ENCODE measurements around the gene HDAC1. TPM values are rescaled to one million over a fixed set of nuclear protein-coding genes. Genes with fewer than 3 reads are reported as not detected.

The HDAC1 gene
- total and polyA plus RNA-seq, 2 experiments from 2014 or later: 53.8 to 58.5 TPM

DNA sequence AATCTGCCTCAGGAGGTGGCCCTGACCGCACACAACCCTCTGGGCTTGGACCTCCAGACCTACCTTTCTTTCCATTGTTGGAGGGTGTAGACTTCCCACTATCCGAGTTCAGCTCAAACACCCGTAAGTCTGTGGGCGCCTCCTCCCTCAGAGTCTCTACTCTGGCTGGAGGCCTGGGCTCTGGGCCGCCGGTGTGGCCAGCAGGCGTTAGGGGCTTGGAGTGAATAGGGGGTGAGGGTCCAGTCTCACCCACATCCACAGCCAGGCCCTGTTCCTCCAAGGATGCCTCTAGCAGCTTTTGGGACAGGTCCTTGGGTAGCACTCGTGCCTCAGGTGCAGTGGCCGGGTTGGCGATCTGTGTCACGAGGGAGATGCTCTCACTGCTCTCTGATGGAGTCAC is 84.3 kb downstream of the HDAC1 start:
- no peak for TF ChIP-seq EZH2phosphoT487 (IDR thresholded peaks at IDR 0.05; ENCODE audit: insufficient read depth, low read depth)
- no peak overlapping the region for H3K4me2 ChIP-seq (ENCODE audit: unreplicated experiment)
- no peak for DNase-seq
- no peak overlapping the region for H2AFZ ChIP-seq
- no peaks in the 10 kb centered on the region for H3K4me1 ChIP-seq (ENCODE audit: insufficient read depth)
- H3K9me2 ChIP-seq (ENCODE audit: insufficient read depth): no peaks in the 10 kb centered on the region
- no peaks in the 10 kb centered on the region for H3K9me3 ChIP-seq (ENCODE audit: low read depth)
- H3K9ac ChIP-seq: no peak overlapping the region
- no peaks in the 10 kb centered on the region for H4K20me1 ChIP-seq (ENCODE audit: insufficient read depth)
- H3K27ac ChIP-seq: no peak overlapping the region
- no peaks in the 10 kb centered on the region for H3F3A ChIP-seq (ENCODE audit: insufficient read depth)
- 94 to 96% methylated on average over 11 of the region's 11 CpGs for WGBS, 2 experiments (ENCODE audit: low coverage in 1 of 2, low lambda C conversion rate in 2 of 2, missing lambda C conversion rate in 2 of 2)
- no peak overlapping the region for H3K4me3 ChIP-seq
- no peaks in the 10 kb centered on the region for H3K79me2 ChIP-seq (ENCODE audit: insufficient read depth)
- H3K27me3 ChIP-seq (replicated peaks; ENCODE audit: insufficient read depth): no peaks in the 10 kb centered on the region
- in situ Hi-C loops (cut with MboI): no loop called here
- H3K36me3 ChIP-seq (ENCODE audit: low read depth): peaks cover 41% of the 10 kb centered on the region; the same call in 1 of the 2 replicates

DNA sequence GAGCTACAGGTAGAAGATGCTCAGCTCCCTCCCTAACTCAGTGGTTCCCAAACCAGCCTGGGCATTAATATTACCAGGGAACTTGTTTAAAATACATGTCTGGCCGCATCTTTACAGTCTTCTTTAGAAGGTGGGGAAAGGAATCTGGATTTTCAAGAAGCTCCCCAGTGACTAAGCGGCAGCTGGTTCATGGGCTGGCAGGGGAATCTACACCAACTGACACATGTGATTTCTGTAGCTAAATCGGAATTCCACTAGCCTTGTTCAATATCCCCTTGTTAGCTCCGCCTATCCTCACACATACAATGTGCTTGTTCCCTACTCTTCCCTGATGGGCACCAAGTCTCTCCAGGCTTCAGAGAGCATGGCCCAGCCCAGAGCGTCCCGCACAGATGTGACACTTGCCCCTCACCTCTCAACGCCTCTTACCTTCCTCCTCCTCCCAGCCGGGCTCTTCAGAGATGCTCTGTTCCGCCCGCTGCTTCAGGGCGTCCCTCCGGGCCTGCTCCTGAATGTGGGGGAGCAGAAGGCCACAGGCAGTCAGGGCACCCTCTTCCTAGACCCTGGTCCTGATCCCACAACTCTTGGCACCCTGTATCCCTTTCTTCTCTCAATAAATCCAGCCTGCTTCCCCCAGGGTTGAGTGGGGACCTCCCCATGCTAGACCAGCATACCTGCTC is 85.8 kb downstream of the HDAC1 start:
- H3K9me3 ChIP-seq (ENCODE audit: low read depth): no peaks in the 10 kb centered on the region
- H3K36me3 ChIP-seq (ENCODE audit: low read depth): peaks cover 55% of the 10 kb centered on the region; the same call in 1 of the 2 replicates
- H3K27ac ChIP-seq: no peak overlapping the region
- no peak for DNase-seq
- H3F3A ChIP-seq (ENCODE audit: insufficient read depth): no peaks in the 10 kb centered on the region
- H3K4me3 ChIP-seq: no peak overlapping the region
- no peak overlapping the region for H3K9ac ChIP-seq
- no peaks in the 10 kb centered on the region for H3K9me2 ChIP-seq (ENCODE audit: insufficient read depth)
- no peaks in the 10 kb centered on the region for H3K27me3 ChIP-seq (replicated peaks; ENCODE audit: insufficient read depth)
- in situ Hi-C loops (cut with MboI): no loop called here
- H4K20me1 ChIP-seq (ENCODE audit: insufficient read depth): no peaks in the 10 kb centered on the region
- no peaks in the 10 kb centered on the region for H3K4me1 ChIP-seq (ENCODE audit: insufficient read depth)
- no peak for TF ChIP-seq EZH2phosphoT487 (IDR thresholded peaks at IDR 0.05; ENCODE audit: insufficient read depth, low read depth)
- TF ChIP-seq EZH2 (IDR thresholded peaks at IDR 0.05; ENCODE audit: insufficient read depth, poor library complexity, severe bottlenecking): no peak
- H3K79me2 ChIP-seq (ENCODE audit: insufficient read depth): no peaks in the 10 kb centered on the region
- 84 to 86% methylated on average over 12 of the region's 12 CpGs for WGBS, 2 experiments (ENCODE audit: low coverage in 1 of 2, low lambda C conversion rate in 2 of 2, missing lambda C conversion rate in 2 of 2)
- no peak overlapping the region for H2AFZ ChIP-seq
- H3K4me2 ChIP-seq (ENCODE audit: unreplicated experiment): no peak overlapping the region

DNA sequence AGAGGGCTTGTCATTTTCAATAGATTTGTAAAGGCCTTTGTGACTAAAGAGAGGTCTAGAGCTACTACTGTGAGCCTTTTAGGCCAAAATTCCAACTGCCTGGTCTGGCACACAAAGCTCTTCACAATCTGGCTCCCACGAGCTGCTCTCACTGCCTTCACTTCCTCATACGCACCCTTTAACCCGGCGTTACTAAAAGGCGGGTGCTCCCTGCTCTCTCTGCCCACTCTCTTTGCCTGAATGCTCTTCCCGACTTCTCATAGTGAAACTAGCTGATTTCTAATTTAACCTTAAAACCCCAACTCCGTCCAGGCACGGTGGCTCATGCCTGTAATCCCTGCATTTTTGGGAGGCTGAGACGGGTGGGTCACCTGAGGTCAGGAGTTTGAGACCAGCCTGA is 88.2 kb downstream of the HDAC1 start:
- no peak overlapping the region for H3K9ac ChIP-seq
- TF ChIP-seq EZH2 (IDR thresholded peaks at IDR 0.05; ENCODE audit: insufficient read depth, poor library complexity, severe bottlenecking): no peak
- TF ChIP-seq EZH2phosphoT487 (IDR thresholded peaks at IDR 0.05; ENCODE audit: insufficient read depth, low read depth): no peak
- H3K36me3 ChIP-seq (ENCODE audit: low read depth): peaks cover 64% of the 10 kb centered on the region
- H3F3A ChIP-seq (ENCODE audit: insufficient read depth): no peaks in the 10 kb centered on the region
- in situ Hi-C loops (cut with MboI): no loop called here
- no peaks in the 10 kb centered on the region for H4K20me1 ChIP-seq (ENCODE audit: insufficient read depth)
- H3K27ac ChIP-seq: no peak overlapping the region
- DNase-seq: no peak
- no peak overlapping the region for H2AFZ ChIP-seq
- no peaks in the 10 kb centered on the region for H3K27me3 ChIP-seq (replicated peaks; ENCODE audit: insufficient read depth)
- no peak overlapping the region for H3K4me3 ChIP-seq
- no peaks in the 10 kb centered on the region for H3K9me2 ChIP-seq (ENCODE audit: insufficient read depth)
- no peaks in the 10 kb centered on the region for H3K9me3 ChIP-seq (ENCODE audit: low read depth)
- WGBS, 2 experiments (ENCODE audit: low coverage in 1 of 2, low lambda C conversion rate in 2 of 2, missing lambda C conversion rate in 2 of 2): 95 to 96% methylated on average over 9 of the region's 9 CpGs
- H3K4me1 ChIP-seq (ENCODE audit: insufficient read depth): no peaks in the 10 kb centered on the region
- no peak overlapping the region for H3K4me2 ChIP-seq (ENCODE audit: unreplicated experiment)
- no peaks in the 10 kb centered on the region for H3K79me2 ChIP-seq (ENCODE audit: insufficient read depth)

Small RNA genes lying within 50 kb of the gene (small RNA-seq; reads per million reads assigned to genes)
- gene RF00017 (ENCODE audit: low read depth, low replicate concordance) (not detected), gene RF00019 (ENCODE audit: low read depth, low replicate concordance) (not detected)

Other genes with a start within 250 kb of the HDAC1 start
- 5.7 and 6.8 TPM in 2 replicates for gene TMEM39B, start 219.1 kb upstream of the HDAC1 start, total RNA-seq (2014; rRNA removed; shearing (Covaris generic))
- gene TMEM39B, start 219.1 kb upstream of the HDAC1 start, polyA plus RNA-seq (2016; fragmentation: Nextera tagmentation; extraction: Ambion mirVana): 21.4 and 24.1 TPM in 2 replicates
- 52.9 and 56.0 TPM in 2 replicates for gene KPNA6, start 184.0 kb upstream of the HDAC1 start, total RNA-seq (2014; rRNA removed; shearing (Covaris generic))
- gene KPNA6, start 184.0 kb upstream of the HDAC1 start, polyA plus RNA-seq (2016; fragmentation: Nextera tagmentation; extraction: Ambion mirVana): 38.3 and 39.9 TPM in 2 replicates
- 92.1 and 99.9 TPM in 2 replicates for gene TXLNA, start 112.4 kb upstream of the HDAC1 start, total RNA-seq (2014; rRNA removed; shearing (Covaris generic))
- 77.5 and 77.6 TPM in 2 replicates for gene TXLNA, start 112.4 kb upstream of the HDAC1 start, polyA plus RNA-seq (2016; fragmentation: Nextera tagmentation; extraction: Ambion mirVana)
- gene CCDC28B, start 91.5 kb upstream of the HDAC1 start, total RNA-seq (2014; rRNA removed; shearing (Covaris generic)): 10.4 and 17.7 TPM in 2 replicates
- 19.7 TPM in 2 replicates for gene CCDC28B, start 91.5 kb upstream of the HDAC1 start, polyA plus RNA-seq (2016; fragmentation: Nextera tagmentation; extraction: Ambion mirVana)
- 0.97 and 1.4 TPM in 2 replicates for gene IQCC, start 86.4 kb upstream of the HDAC1 start, total RNA-seq (2014; rRNA removed; shearing (Covaris generic))
- gene IQCC, start 86.4 kb upstream of the HDAC1 start, polyA plus RNA-seq (2016; fragmentation: Nextera tagmentation; extraction: Ambion mirVana): 1.7 and 2.2 TPM in 2 replicates
- gene DCDC2B, start 83.0 kb upstream of the HDAC1 start, total RNA-seq (2014; rRNA removed; shearing (Covaris generic)): not detected in 2 replicates
- gene DCDC2B, start 83.0 kb upstream of the HDAC1 start, polyA plus RNA-seq (2016; fragmentation: Nextera tagmentation; extraction: Ambion mirVana): 0.21 and 0.25 TPM in 2 replicates
- gene TMEM234, start 69.7 kb upstream of the HDAC1 start, total RNA-seq (2014; rRNA removed; shearing (Covaris generic)): 12.5 and 23.5 TPM in 2 replicates
- gene TMEM234, start 69.7 kb upstream of the HDAC1 start, polyA plus RNA-seq (2016; fragmentation: Nextera tagmentation; extraction: Ambion mirVana): 25.6 and 26.1 TPM in 2 replicates
- gene EIF3I, start 69.7 kb upstream of the HDAC1 start, total RNA-seq (2014; rRNA removed; shearing (Covaris generic)): 266 and 286 TPM in 2 replicates
- 259 and 265 TPM in 2 replicates for gene EIF3I, start 69.7 kb upstream of the HDAC1 start, polyA plus RNA-seq (2016; fragmentation: Nextera tagmentation; extraction: Ambion mirVana)
- 3.0 and 4.2 TPM in 2 replicates for gene FAM167B, start 44.9 kb upstream of the HDAC1 start, total RNA-seq (2014; rRNA removed; shearing (Covaris generic))
- gene FAM167B, start 44.9 kb upstream of the HDAC1 start, polyA plus RNA-seq (2016; fragmentation: Nextera tagmentation; extraction: Ambion mirVana): 5.0 and 5.1 TPM in 2 replicates
- gene LCK, start 40.8 kb upstream of the HDAC1 start, total RNA-seq (2014; rRNA removed; shearing (Covaris generic)): not detected in 2 replicates
- 0.24 TPM in 1 of 2 replicates, not detected in the other for gene LCK, start 40.8 kb upstream of the HDAC1 start, polyA plus RNA-seq (2016; fragmentation: Nextera tagmentation; extraction: Ambion mirVana)
- 13.5 and 16.6 TPM in 2 replicates for gene MARCKSL1, start 44.1 kb downstream of the HDAC1 start, total RNA-seq (2014; rRNA removed; shearing (Covaris generic))
- gene MARCKSL1, start 44.1 kb downstream of the HDAC1 start, polyA plus RNA-seq (2016; fragmentation: Nextera tagmentation; extraction: Ambion mirVana): 22.1 and 22.2 TPM in 2 replicates
- 1.1 and 3.2 TPM in 2 replicates for gene FAM229A, start 70.4 kb downstream of the HDAC1 start, total RNA-seq (2014; rRNA removed; shearing (Covaris generic))
- gene FAM229A, start 70.4 kb downstream of the HDAC1 start, polyA plus RNA-seq (2016; fragmentation: Nextera tagmentation; extraction: Ambion mirVana): 2.9 and 3.1 TPM in 2 replicates
- 0.22 TPM in 1 of 2 replicates, not detected in the other for gene TSSK3, start 70.5 kb downstream of the HDAC1 start, total RNA-seq (2014; rRNA removed; shearing (Covaris generic))
- 0.47 TPM in 1 of 2 replicates, not detected in the other for gene TSSK3, start 70.5 kb downstream of the HDAC1 start, polyA plus RNA-seq (2016; fragmentation: Nextera tagmentation; extraction: Ambion mirVana)
- 83.8 and 94.9 TPM in 2 replicates for gene BSDC1, start 102.4 kb downstream of the HDAC1 start, total RNA-seq (2014; rRNA removed; shearing (Covaris generic))
- 47.5 and 47.8 TPM in 2 replicates for gene BSDC1, start 102.4 kb downstream of the HDAC1 start, polyA plus RNA-seq (2016; fragmentation: Nextera tagmentation; extraction: Ambion mirVana)
- not detected in 2 replicates for gene ZBTB8B, start 173.0 kb downstream of the HDAC1 start, total RNA-seq (2014; rRNA removed; shearing (Covaris generic))
- gene ZBTB8B, start 173.0 kb downstream of the HDAC1 start, polyA plus RNA-seq (2016; fragmentation: Nextera tagmentation; extraction: Ambion mirVana): not detected in 2 replicates
- 5.3 and 5.6 TPM in 2 replicates for gene ZBTB8A, start 247.3 kb downstream of the HDAC1 start, total RNA-seq (2014; rRNA removed; shearing (Covaris generic))
- gene ZBTB8A, start 247.3 kb downstream of the HDAC1 start, polyA plus RNA-seq (2016; fragmentation: Nextera tagmentation; extraction: Ambion mirVana): 6.8 and 8.5 TPM in 2 replicates

Data from GM23248 (cell line).